AG08396 (cell line): ENCODE results near the gene PTPRK.

Experiments used
- DNase-seq: peaks from one replicate; pipeline ENCODE4 v3.0.0; 2012; ENCODE audit warnings: low spot score, mixed read lengths

Gene PTPRK

GRCh38 chr6:128246472-128247260 is 273.7 kb downstream of the PTPRK start:
- DNase-seq, result no peak

GRCh38 chr6:128244751-128245405 is 275.5 kb downstream of the PTPRK start:
- no peak for DNase-seq

- no peak for DNase-seq
Measured at GRCh38 chr6:128242765-128243403, 277.5 kb downstream of the PTPRK start.

GRCh38 chr6:128241216-128241615 is 279.2 kb downstream of the PTPRK start:
- DNase-seq, result no peak

GRCh38 chr6:128240024-128240428 is 280.4 kb downstream of the PTPRK start:
- DNase-seq, result no peak

GRCh38 chr6:128239146-128239545 is 281.3 kb downstream of the PTPRK start:
- DNase-seq, result no peak

- DNase-seq, result no peak
Measured at GRCh38 chr6:128238225-128238624, 282.2 kb downstream of the PTPRK start.

GRCh38 chr6:128235556-128235955 is 284.8 kb downstream of the PTPRK start:
- no peak for DNase-seq

GRCh38 chr6:128233531-128233930 is 286.9 kb downstream of the PTPRK start:
- DNase-seq, result no peak

GRCh38 chr6:128230267-128230989 is 290.0 kb downstream of the PTPRK start:
- no peak for DNase-seq

- DNase-seq, result no peak
Measured at GRCh38 chr6:128225612-128226011, 294.8 kb downstream of the PTPRK start.

GRCh38 chr6:128216917-128217316 is 303.5 kb downstream of the PTPRK start:
- no peak for DNase-seq

GRCh38 chr6:128209771-128210170 is 310.6 kb downstream of the PTPRK start:
- DNase-seq, result peak; percentile 41

GRCh38 chr6:128208851-128209580 is 311.4 kb downstream of the PTPRK start:
- peak; percentile 27 for DNase-seq

GRCh38 chr6:128208078-128208477 is 312.3 kb downstream of the PTPRK start:
- DNase-seq, result peak; percentile 5

- no peak for DNase-seq
Measured at GRCh38 chr6:128206610-128207426, 313.6 kb downstream of the PTPRK start.

GRCh38 chr6:128204616-128205015 is 315.8 kb downstream of the PTPRK start:
- DNase-seq, result no peak

GRCh38 chr6:128202169-128202765 is 318.1 kb downstream of the PTPRK start:
- DNase-seq, result no peak

- no peak for DNase-seq
Measured at GRCh38 chr6:128200789-128201188, 319.6 kb downstream of the PTPRK start.

GRCh38 chr6:128199461-128199860 is 320.9 kb downstream of the PTPRK start:
- DNase-seq, result no peak
